HG02938 (cell line): ENCODE measurements around the gene WASHC4.

Experiments used
- ATAC-seq: cut with Tn5 transposase; IDR thresholded peaks from one replicate; pipeline ENCODE4 v1.9.1; 2021; ENCODE audit warnings: mild to moderate bottlenecking, moderate library complexity; ENCODE audit not compliant: unreplicated experiment

WASHC4 gene

GRCh38 chr12:105205322-105206048 lies 98.0 kb downstream of the WASHC4 start:
- ATAC-seq, result no peak

DNA sequence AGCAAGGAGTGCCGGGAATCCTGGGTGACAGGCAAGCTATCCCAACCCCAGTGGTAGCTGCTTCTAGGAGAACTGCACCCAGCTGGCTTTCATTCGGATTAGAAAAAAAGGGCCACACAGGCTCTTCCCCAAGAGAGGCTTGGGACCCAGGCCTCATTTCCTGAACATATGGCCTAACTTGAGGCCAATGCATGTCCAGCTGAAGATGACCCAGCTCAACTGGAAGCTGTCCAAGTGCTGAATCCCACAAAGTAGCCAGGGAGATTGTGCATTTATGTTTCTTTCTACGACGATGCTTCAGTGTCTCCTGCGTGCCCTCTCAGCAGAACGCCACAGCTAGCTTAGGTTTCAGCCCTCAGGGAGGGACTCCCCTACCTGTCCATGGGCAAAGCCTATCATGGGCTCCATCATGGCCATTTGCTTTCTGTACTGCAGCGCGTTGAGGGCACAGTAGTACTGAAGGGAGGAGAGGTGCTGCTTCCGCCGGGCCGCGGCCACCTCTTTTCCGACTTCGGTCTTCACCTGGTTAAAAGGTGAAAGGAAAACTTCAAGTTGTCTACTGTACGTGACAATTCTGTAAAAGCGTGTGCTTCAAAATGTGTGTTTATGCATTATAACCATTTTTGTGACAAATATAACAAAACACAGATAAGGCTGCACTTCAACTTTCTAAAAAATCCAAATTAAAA lies 99.3 kb downstream of the WASHC4 start:
- no peak for ATAC-seq

- no peak for ATAC-seq
These were observed 101.6 kb downstream of the WASHC4 start for GRCh38 chr12:105209091-105209490.

DNA sequence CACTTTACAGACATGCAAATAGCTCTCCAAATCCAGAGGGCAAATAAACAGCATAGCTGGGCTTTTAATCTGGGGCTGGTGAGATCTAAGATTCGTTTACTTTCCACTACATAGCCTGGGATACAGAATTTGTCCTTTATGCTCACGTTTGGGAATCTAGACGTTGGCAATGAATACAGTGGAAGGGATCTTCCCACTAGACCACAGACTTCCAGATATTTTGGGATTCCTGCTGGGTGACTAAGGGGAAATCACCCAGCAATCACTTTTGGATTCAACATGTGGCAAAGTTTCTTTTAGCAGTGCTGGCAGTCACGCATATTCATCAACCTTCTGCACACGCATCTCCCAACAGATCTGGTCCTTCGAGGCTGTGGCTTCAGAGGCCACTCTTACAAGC lies 104.9 kb downstream of the WASHC4 start:
- no peak for ATAC-seq

- ATAC-seq, result no peak
These were observed 106.6 kb downstream of the WASHC4 start for GRCh38 chr12:105214148-105214547.

GRCh38 chr12:105214670-105215375 lies 107.3 kb downstream of the WASHC4 start:
- no peak for ATAC-seq

DNA sequence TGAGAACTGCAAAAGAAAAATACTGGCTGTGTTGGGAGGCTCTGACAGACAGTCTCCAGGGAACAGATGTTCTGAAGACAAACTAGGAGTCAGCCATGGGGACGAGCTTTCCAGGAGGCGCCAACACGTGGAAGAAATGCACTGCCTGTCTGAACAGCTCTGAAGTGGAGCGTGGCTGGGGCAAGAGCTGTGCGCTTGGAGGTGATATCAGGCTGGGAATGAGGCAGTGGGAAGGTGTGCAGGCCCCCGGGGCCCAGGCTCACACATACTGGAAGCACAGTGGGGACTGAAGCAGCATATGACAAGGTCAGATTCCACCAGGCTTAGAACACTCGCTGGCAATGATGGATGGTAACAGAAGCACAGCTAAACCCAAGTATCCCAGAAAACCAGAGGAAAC lies 110.9 kb downstream of the WASHC4 start:
- no peak for ATAC-seq
